Adipocyte (in vitro differentiated cells): ENCODE results near the gene PKDCC.
"Not testable (repeated sequence)": the region's sequence is repeated elsewhere in the genome, so short reads cannot be mapped to it uniquely, and the experiment has no call there.

Experiments
- DNase-seq: peaks from one replicate; pipeline ENCODE4 v3.0.0-alpha.2; 2015; ENCODE audit warnings: low read depth
- H3K27me3 ChIP-seq: replicated peaks from 2 replicates; pipeline ENCODE4 v1.7.0; 2013; ENCODE audit warnings: mild to moderate bottlenecking, low read length, moderate library complexity; ENCODE audit not compliant: control insufficient read depth, insufficient read depth
- H3K36me3 ChIP-seq: 2 replicates; pipeline ENCODE4 v1.7.0; 2013; ENCODE audit warnings: low read length, mild to moderate bottlenecking, moderate library complexity; ENCODE audit not compliant: control insufficient read depth, insufficient read depth, severe bottlenecking
- H3K4me1 ChIP-seq: 2 replicates; pipeline ENCODE4 v1.7.0; 2013; ENCODE audit warnings: mild to moderate bottlenecking, low read length, moderate library complexity; ENCODE audit not compliant: control insufficient read depth, insufficient read depth
- H3K4me3 ChIP-seq: 2 replicates; pipeline ENCODE4 v1.7.0; 2013; ENCODE audit warnings: mild to moderate bottlenecking, low read length, moderate library complexity
- H3K9ac ChIP-seq: 2 replicates; pipeline ENCODE4 v1.7.0; 2013; ENCODE audit warnings: mild to moderate bottlenecking, low read length, moderate library complexity
- H3K9me3 ChIP-seq: 2 replicates; pipeline ENCODE4 v1.7.0; 2013; ENCODE audit warnings: mild to moderate bottlenecking, low read length, moderate library complexity; ENCODE audit not compliant: control insufficient read depth

The PKDCC gene

DNA sequence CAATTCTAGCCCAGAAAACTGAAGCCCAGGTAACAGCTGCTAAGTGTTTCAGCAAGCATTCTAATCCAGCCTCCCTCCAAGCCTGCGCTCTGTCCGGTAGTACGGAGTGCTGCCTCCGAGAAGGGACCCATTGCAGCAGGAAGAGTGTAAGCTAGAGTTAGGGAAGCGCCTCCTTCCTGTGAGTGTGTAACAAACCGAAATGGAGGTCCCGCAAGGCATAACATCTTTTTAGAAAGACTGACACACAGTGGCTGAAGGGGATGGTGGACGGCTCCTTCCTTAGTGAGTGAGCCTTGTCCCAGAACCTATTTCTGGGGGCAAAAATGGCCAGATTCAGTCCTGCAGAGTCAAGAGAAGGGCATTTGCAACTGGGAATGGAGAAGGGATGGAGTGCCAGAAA is 12.2 kb downstream of the PKDCC start:
- Histone ChIP-seq H3K4me1 (peaks cover 66% of the 10 kb centered on the region), H3K9me3 (no peaks in the 10 kb centered on the region), H3K9ac (peak overlapping the region; percentile 61), H3K4me3 (no peak overlapping the region), H3K27me3 (no peaks in the 10 kb centered on the region), H3K36me3 (peaks cover 50% of the 10 kb centered on the region)
- no peak for DNase-seq

DNA sequence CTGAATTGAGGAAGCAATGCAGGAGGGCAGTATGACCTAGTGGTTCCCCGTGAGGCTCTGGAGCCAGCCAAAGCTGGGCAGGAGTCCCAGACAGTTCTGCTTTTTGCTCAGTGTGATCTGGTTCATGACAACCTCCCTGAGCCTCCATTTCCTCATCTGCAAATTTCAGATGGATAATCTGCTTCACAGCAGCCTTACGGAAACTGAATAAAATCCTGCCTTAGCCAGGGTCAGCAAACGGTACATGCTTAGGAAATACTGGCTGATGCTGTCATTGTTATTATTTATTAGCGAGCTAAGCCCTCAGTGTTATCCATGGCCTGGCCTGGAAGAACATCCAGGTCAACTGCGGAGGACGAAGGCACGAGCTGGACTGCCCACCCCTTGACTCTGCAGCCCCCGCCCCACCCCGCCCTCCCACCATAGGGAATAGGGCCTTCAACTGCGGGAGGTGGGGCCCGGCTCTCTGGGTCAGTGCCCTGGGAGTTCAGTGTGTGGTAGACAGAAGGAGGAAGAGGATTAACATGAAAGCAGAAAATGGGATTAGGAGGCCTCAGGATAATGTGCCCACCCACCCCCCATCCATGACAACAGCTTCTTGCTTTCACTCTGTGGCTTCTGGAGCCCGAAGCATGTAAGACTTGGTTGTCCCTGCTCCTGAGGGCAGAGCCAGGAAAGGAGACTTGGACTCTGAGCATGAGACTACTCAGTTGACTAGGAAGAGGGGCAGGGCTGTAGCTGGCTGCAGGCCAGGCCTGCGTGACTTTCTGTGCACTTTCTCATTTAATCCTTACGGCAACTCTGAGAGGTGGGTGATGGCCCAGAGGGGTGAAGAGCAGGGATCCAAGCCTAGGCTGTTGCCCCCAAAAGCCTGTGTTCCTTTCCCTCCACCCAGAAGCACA is 13.1 kb downstream of the PKDCC start:
- no peak for DNase-seq
- Histone ChIP-seq H3K9me3 (no peaks in the 10 kb centered on the region), H3K4me1 (peaks cover 57% of the 10 kb centered on the region), H3K4me3 (no peak overlapping the region), H3K27me3 (no peaks in the 10 kb centered on the region), H3K36me3 (peaks cover 40% of the 10 kb centered on the region), H3K9ac (peak overlapping the region; percentile 74)

DNA sequence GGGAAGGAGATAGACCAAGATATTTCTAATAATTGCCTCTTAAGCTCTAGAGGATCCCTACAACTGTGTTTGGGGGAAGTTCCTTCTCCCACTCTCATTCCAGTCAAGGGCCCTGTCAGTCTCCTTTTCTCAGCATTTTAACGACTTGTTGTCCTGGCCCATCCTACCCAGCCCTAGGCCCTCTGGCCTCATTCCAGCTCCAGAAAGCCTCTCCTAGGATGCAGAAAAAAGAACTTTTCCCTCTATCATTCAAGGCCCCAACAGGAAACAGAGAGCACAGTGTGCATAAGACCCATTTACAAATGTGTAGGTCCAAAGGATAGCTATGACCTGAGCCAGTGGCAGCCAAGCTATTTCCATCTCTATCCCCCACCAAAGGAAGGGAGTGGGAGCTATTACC is 14.0 kb downstream of the PKDCC start:
- Histone ChIP-seq H3K4me3 (no peak overlapping the region), H3K9me3 (no peaks in the 10 kb centered on the region), H3K27me3 (no peaks in the 10 kb centered on the region), H3K9ac (peak overlapping the region; percentile 74), H3K36me3 (peaks cover 32% of the 10 kb centered on the region), H3K4me1 (peaks cover 56% of the 10 kb centered on the region)
- DNase-seq, result no peak

DNA sequence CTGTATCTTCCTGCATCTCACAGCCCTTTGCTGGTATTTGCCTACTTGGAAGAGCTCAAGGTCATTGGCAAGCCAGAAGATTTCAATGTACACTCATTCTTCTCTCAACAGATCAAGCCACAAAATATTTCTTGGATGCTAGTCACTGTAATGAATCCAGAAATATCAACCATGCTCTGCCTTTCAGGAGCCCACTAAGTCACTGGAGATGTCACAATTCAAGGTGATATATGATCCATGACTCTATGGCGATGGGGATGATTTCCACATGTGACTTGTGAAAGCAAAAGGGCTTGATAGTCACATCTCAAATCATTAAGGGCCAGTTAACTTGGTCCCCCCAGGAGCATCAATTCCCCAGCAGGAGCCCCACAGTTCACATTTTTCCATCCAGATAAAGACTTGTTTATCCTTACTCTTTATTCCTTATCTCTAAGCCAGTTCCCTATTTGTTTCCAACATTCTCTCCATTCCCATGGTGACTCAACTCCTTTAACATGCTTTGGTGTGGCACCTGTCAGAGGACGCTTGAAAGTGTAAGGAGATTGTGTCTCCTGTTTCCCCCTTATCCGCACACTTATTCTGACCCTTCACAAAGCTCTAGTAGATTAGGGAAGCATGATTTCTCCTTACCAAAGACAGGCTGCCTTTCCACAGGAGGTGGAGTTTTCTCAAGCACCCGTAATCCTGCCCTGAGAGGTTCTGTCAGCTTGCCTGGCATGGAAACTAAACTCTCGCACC is 15.8 kb downstream of the PKDCC start:
- DNase-seq, result no peak
- peaks cover 55% of the 10 kb centered on the region for H3K4me1 ChIP-seq
- H3K27me3 ChIP-seq, result no peaks in the 10 kb centered on the region
- H3K36me3 ChIP-seq, result peaks cover 14% of the 10 kb centered on the region
- H3K9me3 ChIP-seq, result no peaks in the 10 kb centered on the region
- peak overlapping the region; percentile 38 for H3K9ac ChIP-seq
- H3K4me3 ChIP-seq, result no peak overlapping the region

DNA sequence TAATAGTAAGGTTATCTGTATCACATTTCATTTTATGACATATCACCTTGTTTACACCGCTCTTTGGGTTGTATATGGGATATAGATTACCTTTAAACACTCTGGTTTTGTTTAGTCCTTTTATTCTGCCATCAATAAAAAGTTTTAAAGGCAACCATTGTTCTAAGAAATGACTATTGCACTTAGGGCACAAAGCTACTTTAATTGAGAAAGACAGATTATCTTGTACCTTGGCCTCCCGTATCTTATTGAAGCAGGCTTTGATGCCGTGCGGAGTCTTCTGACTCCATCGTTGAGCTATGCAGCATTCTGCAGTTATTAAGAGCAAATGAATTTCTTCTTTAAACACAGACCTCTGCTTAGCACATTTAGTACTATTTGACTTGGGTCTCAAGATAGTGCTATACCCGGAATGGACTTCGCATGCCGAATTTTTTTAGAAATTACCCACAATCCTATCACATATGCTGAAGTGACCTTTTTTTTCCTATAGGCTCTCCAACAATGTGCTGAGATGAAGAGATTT is 16.7 kb downstream of the PKDCC start:
- peak; percentile 20 for DNase-seq
- Histone ChIP-seq H3K36me3 (peaks cover 5% of the 10 kb centered on the region), H3K4me3 (no peak overlapping the region), H3K9ac (peak overlapping the region; percentile 38), H3K4me1 (peaks cover 46% of the 10 kb centered on the region), H3K9me3 (no peaks in the 10 kb centered on the region), H3K27me3 (no peaks in the 10 kb centered on the region)

DNA sequence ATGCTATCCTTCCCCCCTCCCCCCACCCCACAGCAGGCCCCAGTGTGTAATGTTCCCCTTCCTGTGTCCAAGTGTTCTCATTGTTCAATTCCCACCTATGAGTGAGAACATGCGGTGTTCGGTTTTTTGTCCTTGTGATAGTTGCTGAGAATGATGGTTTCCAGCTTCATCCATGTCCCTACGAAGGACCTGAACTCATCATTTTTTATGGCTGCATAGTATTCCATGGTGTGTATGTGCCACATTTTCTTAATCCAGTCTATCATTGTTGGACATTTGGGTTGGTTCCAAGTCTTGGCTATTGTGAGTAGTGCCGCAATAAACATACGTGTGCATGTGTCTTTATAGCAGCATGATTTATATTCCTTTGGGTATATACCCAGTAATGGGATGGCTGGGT is 17.9 kb downstream of the PKDCC start:
- H3K27me3 ChIP-seq, H3K9me3 ChIP-seq, DNase-seq, H3K9ac ChIP-seq, H3K4me3 ChIP-seq, H3K36me3 ChIP-seq: not testable (repeated sequence)
- H3K4me1 ChIP-seq, result peaks cover 34% of the 10 kb centered on the region

DNA sequence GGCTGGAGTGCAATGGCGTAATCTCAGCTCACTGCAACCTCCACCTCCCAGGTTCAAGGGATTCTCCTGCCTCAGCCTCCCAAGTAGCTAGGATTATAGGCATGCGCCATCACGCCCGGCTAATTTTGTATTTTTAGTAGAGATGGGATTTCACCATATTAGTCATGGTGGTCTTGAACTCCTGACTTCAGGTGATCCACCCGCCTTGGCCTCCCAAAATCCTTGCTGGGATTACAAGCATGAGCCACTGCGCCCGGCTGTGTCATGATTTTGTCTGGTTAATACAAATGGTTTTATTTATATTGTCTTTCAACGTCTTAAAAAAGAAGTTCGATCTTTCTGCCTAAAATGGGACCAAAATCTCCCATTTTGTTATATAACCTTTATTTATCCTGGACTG is 19.2 kb downstream of the PKDCC start:
- not testable (repeated sequence) for H3K9me3 ChIP-seq, DNase-seq, H3K9ac ChIP-seq, H3K4me3 ChIP-seq, H3K27me3 ChIP-seq, H3K36me3 ChIP-seq
- peaks cover 23% of the 10 kb centered on the region for H3K4me1 ChIP-seq

DNA sequence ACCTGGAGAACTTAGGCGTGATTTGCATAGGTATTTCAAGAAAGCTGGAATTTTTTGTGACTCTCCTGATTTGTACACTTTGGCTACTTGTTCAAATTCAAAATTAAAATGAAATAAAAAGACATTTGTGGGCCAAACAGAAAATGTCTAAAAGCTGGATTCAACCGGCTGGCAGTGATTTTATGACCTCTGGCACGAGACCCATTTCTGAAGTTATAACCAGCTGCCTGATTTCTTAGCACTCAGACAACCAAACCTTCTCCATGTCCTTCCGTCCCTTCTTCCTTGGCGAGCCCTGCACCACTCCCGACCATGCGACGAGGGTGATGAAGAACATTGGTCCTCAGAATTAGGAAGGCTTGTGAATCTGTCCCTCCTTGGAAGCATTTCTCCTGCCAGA is 19.7 kb downstream of the PKDCC start:
- Histone ChIP-seq H3K9me3 (no peaks in the 10 kb centered on the region), H3K27me3 (no peaks in the 10 kb centered on the region), H3K4me1 (peaks cover 20% of the 10 kb centered on the region), H3K4me3 (no peak overlapping the region), H3K36me3 (no peaks in the 10 kb centered on the region), H3K9ac (no peak overlapping the region)
- no peak for DNase-seq

DNA sequence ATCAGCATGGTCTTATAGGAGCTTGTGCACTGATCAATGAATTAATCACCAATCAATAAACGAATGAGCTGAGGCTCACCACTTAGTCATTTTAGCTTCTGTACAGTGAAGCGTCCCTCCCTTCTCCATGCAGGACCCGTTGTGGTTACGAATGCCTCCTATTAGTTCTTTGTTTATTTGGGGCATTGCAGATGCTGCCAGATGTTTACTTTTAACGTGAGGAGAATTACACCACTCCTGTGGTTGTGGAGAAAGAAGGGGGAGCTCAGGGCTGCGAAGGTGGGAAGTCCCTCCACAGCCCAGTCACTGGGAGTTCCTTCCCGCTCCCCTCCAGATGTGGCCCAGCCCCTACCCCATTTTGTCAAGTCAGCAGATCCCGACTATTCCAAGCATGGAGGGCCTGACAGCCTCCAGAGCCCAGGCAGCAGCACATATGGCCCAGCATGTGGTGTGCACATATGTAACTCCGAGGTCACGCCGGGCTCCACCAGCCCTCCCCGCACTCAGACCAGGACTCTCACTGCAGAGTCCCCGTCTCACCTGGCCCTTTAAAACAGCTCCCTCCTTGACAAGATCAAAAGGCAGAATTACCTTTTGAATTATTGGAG is 20.9 kb downstream of the PKDCC start:
- no peaks in the 10 kb centered on the region for H3K9me3 ChIP-seq
- no peaks in the 10 kb centered on the region for H3K27me3 ChIP-seq
- H3K4me3 ChIP-seq, result no peak overlapping the region
- no peak for DNase-seq
- H3K4me1 ChIP-seq, result peaks cover 10% of the 10 kb centered on the region
- H3K9ac ChIP-seq, result no peak overlapping the region
- no peaks in the 10 kb centered on the region for H3K36me3 ChIP-seq

DNA sequence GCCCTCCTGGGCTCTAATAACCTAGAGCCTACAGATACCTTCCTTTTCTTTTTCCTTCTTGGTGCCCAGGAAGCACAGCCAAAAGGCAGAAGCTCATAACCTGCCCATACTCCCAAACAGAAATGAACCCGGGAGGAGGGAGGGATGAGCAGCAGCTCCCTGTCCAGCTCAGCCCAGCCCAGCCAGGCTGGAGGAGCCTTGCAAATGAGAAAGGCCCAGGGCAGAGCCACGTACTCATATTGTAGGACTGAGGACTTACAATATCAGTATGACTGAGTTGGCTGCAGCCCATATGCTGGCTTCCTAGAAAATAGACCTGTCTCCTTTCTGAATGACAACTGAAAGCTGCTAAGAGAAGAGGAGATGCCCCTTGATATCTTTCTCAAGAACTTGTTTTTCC is 21.7 kb downstream of the PKDCC start:
- no peak overlapping the region for H3K9ac ChIP-seq
- no peak overlapping the region for H3K4me3 ChIP-seq
- DNase-seq, result no peak
- no peaks in the 10 kb centered on the region for H3K9me3 ChIP-seq
- peaks cover 8% of the 10 kb centered on the region for H3K4me1 ChIP-seq
- H3K27me3 ChIP-seq, result no peaks in the 10 kb centered on the region
- H3K36me3 ChIP-seq, result no peaks in the 10 kb centered on the region

DNA sequence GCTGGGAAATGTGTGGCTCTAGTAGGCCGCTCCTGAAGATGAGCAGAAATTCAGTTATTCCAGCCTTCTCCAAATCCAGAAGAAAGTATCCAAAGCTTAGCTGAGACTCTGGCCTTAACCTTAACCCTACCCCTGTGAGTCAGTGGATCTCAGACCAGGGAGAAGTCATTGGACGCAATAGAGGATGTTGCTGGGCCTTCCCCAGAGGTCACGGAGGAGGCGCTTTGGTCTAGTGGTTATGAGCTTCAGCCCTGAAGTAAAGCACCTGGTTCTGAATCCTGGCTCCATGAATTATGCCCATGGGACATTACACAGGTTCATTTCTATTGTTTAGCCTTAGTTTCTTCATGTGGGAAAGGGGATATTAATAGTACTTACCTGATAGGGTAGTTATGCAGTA is 24.0 kb downstream of the PKDCC start:
- Histone ChIP-seq H3K36me3 (no peaks in the 10 kb centered on the region), H3K4me3 (no peak overlapping the region), H3K27me3 (no peaks in the 10 kb centered on the region), H3K4me1 (peaks cover 8% of the 10 kb centered on the region), H3K9me3 (peaks cover 6% of the 10 kb centered on the region), H3K9ac (no peak overlapping the region)
- DNase-seq, result no peak
